GM18502 (cell line): ENCODE data around the gene ARHGAP9.
A peak's percentile ranks its signal among the peaks of the same experiment; 100 is the strongest.

Experiments
- ATAC-seq: cut with Tn5 transposase; IDR thresholded peaks from one replicate; pipeline ENCODE4 v1.9.1; 2021; ENCODE audit warnings: mild to moderate bottlenecking; ENCODE audit not compliant: unreplicated experiment, poor library complexity

The ARHGAP9 gene

GRCh38 chr12:57479376-57480115 lies at the start of gene ARHGAP9:
ARHGAP9 (minus strand) TSS chr12:57479866; CDS start chr12:57479406, 460 bp downstream.
- ATAC-seq = no peak

GRCh38 chr12:57528831-57529555 lies 49.3 kb upstream of the ARHGAP9 start:
- ATAC-seq = no peak

GRCh38 chr12:57528176-57528575 lies 48.5 kb upstream of the ARHGAP9 start:
- no peak for ATAC-seq

- ATAC-seq = no peak
Observed at GRCh38 chr12:57527184-57527583, 47.5 kb upstream of the ARHGAP9 start.

- ATAC-seq = no peak
Observed at GRCh38 chr12:57526477-57527126, 46.9 kb upstream of the ARHGAP9 start.

GRCh38 chr12:57525615-57526383 lies 46.1 kb upstream of the ARHGAP9 start:
- no peak for ATAC-seq

GRCh38 chr12:57524814-57525614 lies 45.3 kb upstream of the ARHGAP9 start:
- ATAC-seq = no peak

GRCh38 chr12:57523706-57524614 lies 44.3 kb upstream of the ARHGAP9 start:
- ATAC-seq = no peak

- ATAC-seq = no peak
Observed at GRCh38 chr12:57522887-57523705, 43.4 kb upstream of the ARHGAP9 start.

GRCh38 chr12:57522011-57522886 lies 42.6 kb upstream of the ARHGAP9 start, which contains the start of gene MBD6:
MBD6 (plus strand) TSS chr12:57522824; CDS start chr12:57524304, 1,480 bp downstream.
- ATAC-seq = peak; percentile 39

- ATAC-seq = no peak
Observed at GRCh38 chr12:57521525-57522010, 41.9 kb upstream of the ARHGAP9 start.

- peak; percentile 74 for ATAC-seq
Observed at GRCh38 chr12:57520053-57520818, 40.6 kb upstream of the ARHGAP9 start, which contains the start of gene DDIT3. DDIT3 (minus strand) TSS chr12:57520514; CDS start chr12:57517406, 3,108 bp downstream.

GRCh38 chr12:57519796-57520052 lies 40.1 kb upstream of the ARHGAP9 start:
- ATAC-seq = peak; percentile 1

- ATAC-seq = no peak
Observed at GRCh38 chr12:57518920-57519795, 39.5 kb upstream of the ARHGAP9 start.
